HepG2 (cell line): ENCODE results near the gene ZNF446. TPM values are rescaled to one million over a fixed set of nuclear protein-coding genes. Genes with fewer than 3 reads are reported as not detected.

ENCODE experiments used
- ELF3 ChIP-seq: IDR thresholded peaks from 2 replicates; pipeline ENCODE4 v1.6.1; 2016; ENCODE audit warnings: missing genetic modification reagents, missing compliant biosample characterization
- NAIF1 ChIP-seq: sonication (generic); formaldehyde crosslinking; IDR thresholded peaks from 2 replicates; pipeline ENCODE4 v1.5.0; 2020; ENCODE audit warnings: mild to moderate bottlenecking, missing genetic modification reagents, borderline replicate concordance
- REL ChIP-seq: sonication (generic); formaldehyde crosslinking; conservative IDR thresholded peaks from 2 replicates; pipeline ENCODE4 v1.8.0; 2022; ENCODE audit warnings: mild to moderate bottlenecking, missing genetic modification reagents, moderate library complexity
- SP4 ChIP-seq: sonication (generic); formaldehyde crosslinking; IDR thresholded peaks from 2 replicates; pipeline ENCODE4 v1.8.1; 2023; ENCODE audit warnings: mild to moderate bottlenecking, missing genetic modification reagents
- ZFP36L1 ChIP-seq: sonication (generic); formaldehyde crosslinking; IDR thresholded peaks from 2 replicates; pipeline ENCODE4 v1.8.0; 2022; ENCODE audit warnings: mild to moderate bottlenecking, missing genetic modification reagents, moderate library complexity
- ZNF138 ChIP-seq: sonication (generic); formaldehyde crosslinking; IDR thresholded peaks from 2 replicates; pipeline ENCODE4 v1.5.0; 2020; ENCODE audit warnings: mild to moderate bottlenecking, low read depth, missing genetic modification reagents
- polyA plus RNA-seq, 8 experiments: library from polyadenylated mRNA; depleted of rRNA in 3 of 8; stranded (reverse) in 7 of 8; unstranded in 1 of 8; fragments of >200 nt; fragmentation: Illumina TruSeq in 4 of 8; extraction: Trizol in 4 of 8; gene quantifications; 2 replicates each; pipeline versions ENCODE4 v1.2.1 to v1.2.3, GENCODE V29; 2011 to 2016; ENCODE audit warnings: low read depth in 4 of 8, missing spikeins in 1 of 8, mixed read lengths in 1 of 8; ENCODE audit not compliant: insufficient read depth in 1 of 8
- total RNA-seq, 5 experiments: library from RNA; depleted of rRNA; stranded (reverse); fragments of >200 nt; fragmentation: Illumina TruSeq; extraction: Trizol; gene quantifications; 2 replicates each; pipeline ENCODE4 v1.2.3, GENCODE V29; 2016; ENCODE audit warnings: low read depth in 1 of 5
- TF ChIP-seq, protein P1 (sequence below): sonication (generic); formaldehyde crosslinking; conservative IDR thresholded peaks from 2 replicates; pipeline ENCODE4 v1.4.0; 2020; ENCODE audit warnings: missing genetic modification reagents
- TF ChIP-seq, protein P2 (sequence below): sonication (generic); formaldehyde crosslinking; IDR thresholded peaks from 2 replicates; pipeline ENCODE4 v1.4.0; 2020; ENCODE audit warnings: missing genetic modification reagents
- TF ChIP-seq, protein P3 (sequence below): sonication (generic); formaldehyde crosslinking; IDR thresholded peaks from 2 replicates; pipeline ENCODE4 v1.5.0; 2020; ENCODE audit warnings: mild to moderate bottlenecking, missing genetic modification reagents
- TF ChIP-seq, protein P4 (sequence below): sonication (generic); formaldehyde crosslinking; IDR thresholded peaks from 2 replicates; pipeline ENCODE4 v1.4.0; 2020; ENCODE audit warnings: missing genetic modification reagents
- TF ChIP-seq, protein P5 (sequence below): sonication (generic); formaldehyde crosslinking; IDR thresholded peaks from 2 replicates; pipeline ENCODE4 v1.5.1; 2020; ENCODE audit warnings: missing genetic modification reagents, mild to moderate bottlenecking, borderline replicate concordance

Gene ZNF446
- total and polyA plus RNA-seq, 2 of the 13 experiments (the other 11 are each of a cell fraction or from before 2014, with no cell fraction given) = 3.0 to 3.6 TPM

DNA sequence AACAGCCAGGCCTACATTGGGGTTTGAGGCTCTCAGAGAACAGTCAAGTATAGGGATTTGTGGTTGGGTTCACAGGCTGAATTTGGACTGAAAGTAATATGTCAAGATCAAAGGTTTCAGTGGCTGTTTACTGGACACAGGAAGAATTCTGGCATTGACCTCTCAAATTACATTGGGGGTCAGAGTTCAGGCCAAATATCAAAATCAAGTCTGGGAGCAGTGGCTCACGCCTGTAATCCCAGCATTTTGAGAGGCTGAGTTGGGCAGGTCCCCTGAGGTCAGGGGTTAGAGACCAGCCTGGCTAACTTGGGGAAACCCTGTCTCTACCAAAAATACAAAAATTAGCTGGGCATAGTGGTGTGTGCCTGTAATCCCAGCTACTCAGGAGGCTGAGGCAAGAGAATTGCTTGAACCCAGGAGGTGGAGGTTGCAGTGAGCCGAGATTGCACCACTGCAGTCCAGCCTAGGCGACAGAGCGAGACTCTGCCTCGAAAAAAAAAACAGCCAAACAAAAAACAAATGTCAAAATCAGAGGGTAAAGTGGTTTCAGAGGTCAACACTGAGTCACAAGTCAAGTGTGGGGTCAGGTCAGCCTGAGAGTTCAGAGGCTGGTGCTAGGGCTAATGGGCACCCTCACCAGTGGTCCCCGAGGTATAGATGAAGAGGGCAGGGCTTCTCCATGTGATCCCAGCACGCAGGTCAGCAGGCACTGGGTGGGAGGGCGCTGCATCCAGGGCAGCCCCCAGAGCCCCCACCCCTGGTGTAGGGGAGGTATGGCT is 34.1 kb downstream of the ZNF446 start (continued):
- TF ChIP-seq, protein P1, sequence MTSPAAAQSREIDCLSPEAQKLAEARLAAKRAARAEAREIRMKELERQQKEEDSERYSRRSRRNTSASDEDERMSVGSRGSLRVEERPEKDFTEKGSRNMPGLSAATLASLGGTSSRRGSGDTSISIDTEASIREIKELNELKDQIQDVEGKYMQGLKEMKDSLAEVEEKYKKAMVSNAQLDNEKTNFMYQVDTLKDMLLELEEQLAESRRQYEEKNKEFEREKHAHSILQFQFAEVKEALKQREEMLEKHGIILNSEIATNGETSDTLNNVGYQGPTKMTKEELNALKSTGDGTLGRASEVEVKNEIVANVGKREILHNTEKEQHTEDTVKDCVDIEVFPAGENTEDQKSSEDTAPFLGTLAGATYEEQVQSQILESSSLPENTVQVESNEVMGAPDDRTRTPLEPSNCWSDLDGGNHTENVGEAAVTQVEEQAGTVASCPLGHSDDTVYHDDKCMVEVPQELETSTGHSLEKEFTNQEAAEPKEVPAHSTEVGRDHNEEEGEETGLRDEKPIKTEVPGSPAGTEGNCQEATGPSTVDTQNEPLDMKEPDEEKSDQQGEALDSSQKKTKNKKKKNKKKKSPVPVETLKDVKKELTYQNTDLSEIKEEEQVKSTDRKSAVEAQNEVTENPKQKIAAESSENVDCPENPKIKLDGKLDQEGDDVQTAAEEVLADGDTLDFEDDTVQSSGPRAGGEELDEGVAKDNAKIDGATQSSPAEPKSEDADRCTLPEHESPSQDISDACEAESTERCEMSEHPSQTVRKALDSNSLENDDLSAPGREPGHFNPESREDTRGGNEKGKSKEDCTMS (CRISPR knock-in tag) = no peak
- TF ChIP-seq, protein P2, sequence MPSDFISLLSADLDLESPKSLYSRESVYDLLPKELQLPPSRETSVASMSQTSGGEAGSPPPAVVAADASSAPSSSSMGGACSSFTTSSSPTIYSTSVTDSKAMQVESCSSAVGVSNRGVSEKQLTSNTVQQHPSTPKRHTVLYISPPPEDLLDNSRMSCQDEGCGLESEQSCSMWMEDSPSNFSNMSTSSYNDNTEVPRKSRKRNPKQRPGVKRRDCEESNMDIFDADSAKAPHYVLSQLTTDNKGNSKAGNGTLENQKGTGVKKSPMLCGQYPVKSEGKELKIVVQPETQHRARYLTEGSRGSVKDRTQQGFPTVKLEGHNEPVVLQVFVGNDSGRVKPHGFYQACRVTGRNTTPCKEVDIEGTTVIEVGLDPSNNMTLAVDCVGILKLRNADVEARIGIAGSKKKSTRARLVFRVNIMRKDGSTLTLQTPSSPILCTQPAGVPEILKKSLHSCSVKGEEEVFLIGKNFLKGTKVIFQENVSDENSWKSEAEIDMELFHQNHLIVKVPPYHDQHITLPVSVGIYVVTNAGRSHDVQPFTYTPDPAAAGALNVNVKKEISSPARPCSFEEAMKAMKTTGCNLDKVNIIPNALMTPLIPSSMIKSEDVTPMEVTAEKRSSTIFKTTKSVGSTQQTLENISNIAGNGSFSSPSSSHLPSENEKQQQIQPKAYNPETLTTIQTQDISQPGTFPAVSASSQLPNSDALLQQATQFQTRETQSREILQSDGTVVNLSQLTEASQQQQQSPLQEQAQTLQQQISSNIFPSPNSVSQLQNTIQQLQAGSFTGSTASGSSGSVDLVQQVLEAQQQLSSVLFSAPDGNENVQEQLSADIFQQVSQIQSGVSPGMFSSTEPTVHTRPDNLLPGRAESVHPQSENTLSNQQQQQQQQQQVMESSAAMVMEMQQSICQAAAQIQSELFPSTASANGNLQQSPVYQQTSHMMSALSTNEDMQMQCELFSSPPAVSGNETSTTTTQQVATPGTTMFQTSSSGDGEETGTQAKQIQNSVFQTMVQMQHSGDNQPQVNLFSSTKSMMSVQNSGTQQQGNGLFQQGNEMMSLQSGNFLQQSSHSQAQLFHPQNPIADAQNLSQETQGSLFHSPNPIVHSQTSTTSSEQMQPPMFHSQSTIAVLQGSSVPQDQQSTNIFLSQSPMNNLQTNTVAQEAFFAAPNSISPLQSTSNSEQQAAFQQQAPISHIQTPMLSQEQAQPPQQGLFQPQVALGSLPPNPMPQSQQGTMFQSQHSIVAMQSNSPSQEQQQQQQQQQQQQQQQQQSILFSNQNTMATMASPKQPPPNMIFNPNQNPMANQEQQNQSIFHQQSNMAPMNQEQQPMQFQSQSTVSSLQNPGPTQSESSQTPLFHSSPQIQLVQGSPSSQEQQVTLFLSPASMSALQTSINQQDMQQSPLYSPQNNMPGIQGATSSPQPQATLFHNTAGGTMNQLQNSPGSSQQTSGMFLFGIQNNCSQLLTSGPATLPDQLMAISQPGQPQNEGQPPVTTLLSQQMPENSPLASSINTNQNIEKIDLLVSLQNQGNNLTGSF (CRISPR knock-in tag) = no peak
- TF ChIP-seq REL (CRISPR knock-in tag) = no peak
- TF ChIP-seq, protein P3, sequence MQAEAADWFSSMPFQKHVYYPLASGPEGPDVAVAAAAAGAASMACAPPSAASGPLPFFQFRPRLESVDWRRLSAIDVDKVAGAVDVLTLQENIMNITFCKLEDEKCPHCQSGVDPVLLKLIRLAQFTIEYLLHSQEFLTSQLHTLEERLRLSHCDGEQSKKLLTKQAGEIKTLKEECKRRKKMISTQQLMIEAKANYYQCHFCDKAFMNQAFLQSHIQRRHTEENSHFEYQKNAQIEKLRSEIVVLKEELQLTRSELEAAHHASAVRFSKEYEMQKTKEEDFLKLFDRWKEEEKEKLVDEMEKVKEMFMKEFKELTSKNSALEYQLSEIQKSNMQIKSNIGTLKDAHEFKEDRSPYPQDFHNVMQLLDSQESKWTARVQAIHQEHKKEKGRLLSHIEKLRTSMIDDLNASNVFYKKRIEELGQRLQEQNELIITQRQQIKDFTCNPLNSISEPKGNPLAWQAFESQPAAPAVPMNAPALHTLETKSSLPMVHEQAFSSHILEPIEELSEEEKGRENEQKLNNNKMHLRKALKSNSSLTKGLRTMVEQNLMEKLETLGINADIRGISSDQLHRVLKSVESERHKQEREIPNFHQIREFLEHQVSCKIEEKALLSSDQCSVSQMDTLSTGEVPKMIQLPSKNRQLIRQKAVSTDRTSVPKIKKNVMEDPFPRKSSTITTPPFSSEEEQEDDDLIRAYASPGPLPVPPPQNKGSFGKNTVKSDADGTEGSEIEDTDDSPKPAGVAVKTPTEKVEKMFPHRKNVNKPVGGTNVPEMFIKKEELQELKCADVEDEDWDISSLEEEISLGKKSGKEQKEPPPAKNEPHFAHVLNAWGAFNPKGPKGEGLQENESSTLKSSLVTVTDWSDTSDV (CRISPR knock-in tag) = no peak
- TF ChIP-seq ZNF138 (CRISPR knock-in tag) = no peak
- no peak for TF ChIP-seq NAIF1
- TF ChIP-seq ZFP36L1 = no peak
- no peak for TF ChIP-seq SP4 (CRISPR knock-in tag)
- TF ChIP-seq, protein P4, sequence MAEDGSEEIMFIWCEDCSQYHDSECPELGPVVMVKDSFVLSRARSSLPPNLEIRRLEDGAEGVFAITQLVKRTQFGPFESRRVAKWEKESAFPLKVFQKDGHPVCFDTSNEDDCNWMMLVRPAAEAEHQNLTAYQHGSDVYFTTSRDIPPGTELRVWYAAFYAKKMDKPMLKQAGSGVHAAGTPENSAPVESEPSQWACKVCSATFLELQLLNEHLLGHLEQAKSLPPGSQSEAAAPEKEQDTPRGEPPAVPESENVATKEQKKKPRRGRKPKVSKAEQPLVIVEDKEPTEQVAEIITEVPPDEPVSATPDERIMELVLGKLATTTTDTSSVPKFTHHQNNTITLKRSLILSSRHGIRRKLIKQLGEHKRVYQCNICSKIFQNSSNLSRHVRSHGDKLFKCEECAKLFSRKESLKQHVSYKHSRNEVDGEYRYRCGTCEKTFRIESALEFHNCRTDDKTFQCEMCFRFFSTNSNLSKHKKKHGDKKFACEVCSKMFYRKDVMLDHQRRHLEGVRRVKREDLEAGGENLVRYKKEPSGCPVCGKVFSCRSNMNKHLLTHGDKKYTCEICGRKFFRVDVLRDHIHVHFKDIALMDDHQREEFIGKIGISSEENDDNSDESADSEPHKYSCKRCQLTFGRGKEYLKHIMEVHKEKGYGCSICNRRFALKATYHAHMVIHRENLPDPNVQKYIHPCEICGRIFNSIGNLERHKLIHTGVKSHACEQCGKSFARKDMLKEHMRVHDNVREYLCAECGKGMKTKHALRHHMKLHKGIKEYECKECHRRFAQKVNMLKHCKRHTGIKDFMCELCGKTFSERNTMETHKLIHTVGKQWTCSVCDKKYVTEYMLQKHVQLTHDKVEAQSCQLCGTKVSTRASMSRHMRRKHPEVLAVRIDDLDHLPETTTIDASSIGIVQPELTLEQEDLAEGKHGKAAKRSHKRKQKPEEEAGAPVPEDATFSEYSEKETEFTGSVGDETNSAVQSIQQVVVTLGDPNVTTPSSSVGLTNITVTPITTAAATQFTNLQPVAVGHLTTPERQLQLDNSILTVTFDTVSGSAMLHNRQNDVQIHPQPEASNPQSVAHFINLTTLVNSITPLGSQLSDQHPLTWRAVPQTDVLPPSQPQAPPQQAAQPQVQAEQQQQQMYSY (CRISPR knock-in tag) = no peak
- TF ChIP-seq ELF3 (CRISPR knock-in tag) = no peak
- TF ChIP-seq, protein P5, sequence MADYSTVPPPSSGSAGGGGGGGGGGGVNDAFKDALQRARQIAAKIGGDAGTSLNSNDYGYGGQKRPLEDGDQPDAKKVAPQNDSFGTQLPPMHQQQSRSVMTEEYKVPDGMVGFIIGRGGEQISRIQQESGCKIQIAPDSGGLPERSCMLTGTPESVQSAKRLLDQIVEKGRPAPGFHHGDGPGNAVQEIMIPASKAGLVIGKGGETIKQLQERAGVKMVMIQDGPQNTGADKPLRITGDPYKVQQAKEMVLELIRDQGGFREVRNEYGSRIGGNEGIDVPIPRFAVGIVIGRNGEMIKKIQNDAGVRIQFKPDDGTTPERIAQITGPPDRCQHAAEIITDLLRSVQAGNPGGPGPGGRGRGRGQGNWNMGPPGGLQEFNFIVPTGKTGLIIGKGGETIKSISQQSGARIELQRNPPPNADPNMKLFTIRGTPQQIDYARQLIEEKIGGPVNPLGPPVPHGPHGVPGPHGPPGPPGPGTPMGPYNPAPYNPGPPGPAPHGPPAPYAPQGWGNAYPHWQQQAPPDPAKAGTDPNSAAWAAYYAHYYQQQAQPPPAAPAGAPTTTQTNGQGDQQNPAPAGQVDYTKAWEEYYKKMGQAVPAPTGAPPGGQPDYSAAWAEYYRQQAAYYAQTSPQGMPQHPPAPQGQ (CRISPR knock-in tag) = no peak
